C1 segment of cervical spinal cord (tissue), 14 donors: ENCODE results near the gene GRIFIN.
"Not testable (repeated sequence)": the region's sequence is repeated elsewhere in the genome, so short reads cannot be mapped to it uniquely, and the experiment has no call there.

ENCODE experiments used
- DNase-seq, 14 donors: peaks; one replicate each; lab custom pipeline; 2025; lab: John Stamatoyannopoulos, UW

The GRIFIN gene

DNA sequence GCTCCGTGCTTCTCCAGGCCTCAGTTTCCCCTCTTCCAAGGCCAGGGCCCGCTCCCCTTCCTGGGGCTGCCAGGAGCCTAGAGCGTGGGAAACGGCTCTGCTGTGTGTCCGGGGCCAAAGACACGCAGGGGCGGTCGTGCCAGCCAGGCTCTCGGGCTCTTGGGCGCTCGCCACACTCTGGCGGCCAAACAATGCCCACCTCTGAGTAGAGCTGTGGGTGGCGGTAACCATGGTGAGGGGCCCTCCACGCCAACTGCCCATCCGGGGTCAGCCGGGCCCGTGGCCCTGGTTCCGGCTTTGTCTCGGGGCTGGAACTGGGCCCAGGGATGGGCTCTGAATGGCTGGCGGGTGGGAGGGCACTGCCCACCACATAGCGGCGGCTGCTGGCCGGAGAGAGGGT, 16.0 kb downstream of the GRIFIN start:
- peak in 10 of 14 donors; percentile 45 to 94 (median 76) for DNase-seq

- DNase-seq = peak in 3 of 14 donors; percentile 53 to 57 (median 54)
These were observed 16.5 kb downstream of the GRIFIN start for GRCh38 chr7:2459674-2460073.

DNA sequence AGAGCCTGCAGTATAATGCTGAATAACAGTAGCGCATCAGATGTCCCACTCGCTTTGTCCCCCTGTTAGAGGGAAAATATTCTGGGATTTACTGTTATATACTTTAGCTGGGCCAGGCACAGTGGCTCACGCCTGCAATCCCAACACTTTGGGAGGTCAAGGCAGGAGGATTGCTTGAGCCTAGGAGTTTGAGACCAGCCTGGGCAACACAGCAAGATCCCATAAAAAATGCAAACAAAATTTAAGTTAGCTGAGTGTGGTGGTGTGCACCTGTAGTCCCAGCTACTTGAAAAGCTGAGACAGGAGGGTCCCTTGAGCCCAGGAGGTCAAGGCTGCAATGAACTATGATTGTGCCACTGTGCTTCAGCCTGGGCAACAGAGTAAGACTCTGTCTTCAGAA, 22.3 kb downstream of the GRIFIN start:
- DNase-seq = not testable (repeated sequence)

DNA sequence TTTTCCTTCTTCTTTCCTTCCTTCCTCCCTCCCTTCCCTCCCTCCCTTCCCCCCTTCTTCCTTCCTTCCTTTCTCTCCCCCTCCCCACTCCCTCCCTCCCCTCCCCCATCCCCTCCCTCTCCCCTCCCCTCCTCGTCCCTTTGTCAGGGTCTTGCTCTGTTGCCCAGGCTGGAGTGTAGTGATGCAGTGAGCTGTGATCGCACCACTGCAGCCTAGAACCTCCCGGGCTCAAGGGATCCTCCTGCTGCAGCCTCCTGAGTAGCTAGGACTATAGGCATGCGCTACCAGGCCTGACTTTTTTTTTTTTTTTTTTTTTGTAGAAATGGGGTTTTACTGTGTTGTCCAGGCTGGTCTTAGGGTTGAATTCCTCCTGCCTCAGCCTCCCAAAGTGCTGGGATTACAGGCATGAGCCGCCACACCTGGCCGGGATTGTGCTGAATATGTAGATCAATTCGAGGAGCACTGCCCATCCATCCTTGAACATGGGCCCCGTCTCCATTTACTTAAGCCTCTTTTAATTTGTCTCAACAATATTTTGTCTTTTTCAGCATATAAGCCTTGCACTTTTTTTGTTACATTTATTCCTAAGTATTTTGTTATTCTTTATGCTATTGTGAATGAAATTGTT, 23.4 kb downstream of the GRIFIN start:
- DNase-seq = no peak

- DNase-seq = peak in 4 of 14 donors; percentile 28 to 60 (median 53)
These were observed 24.1 kb downstream of the GRIFIN start for GRCh38 chr7:2452074-2452507.

DNA sequence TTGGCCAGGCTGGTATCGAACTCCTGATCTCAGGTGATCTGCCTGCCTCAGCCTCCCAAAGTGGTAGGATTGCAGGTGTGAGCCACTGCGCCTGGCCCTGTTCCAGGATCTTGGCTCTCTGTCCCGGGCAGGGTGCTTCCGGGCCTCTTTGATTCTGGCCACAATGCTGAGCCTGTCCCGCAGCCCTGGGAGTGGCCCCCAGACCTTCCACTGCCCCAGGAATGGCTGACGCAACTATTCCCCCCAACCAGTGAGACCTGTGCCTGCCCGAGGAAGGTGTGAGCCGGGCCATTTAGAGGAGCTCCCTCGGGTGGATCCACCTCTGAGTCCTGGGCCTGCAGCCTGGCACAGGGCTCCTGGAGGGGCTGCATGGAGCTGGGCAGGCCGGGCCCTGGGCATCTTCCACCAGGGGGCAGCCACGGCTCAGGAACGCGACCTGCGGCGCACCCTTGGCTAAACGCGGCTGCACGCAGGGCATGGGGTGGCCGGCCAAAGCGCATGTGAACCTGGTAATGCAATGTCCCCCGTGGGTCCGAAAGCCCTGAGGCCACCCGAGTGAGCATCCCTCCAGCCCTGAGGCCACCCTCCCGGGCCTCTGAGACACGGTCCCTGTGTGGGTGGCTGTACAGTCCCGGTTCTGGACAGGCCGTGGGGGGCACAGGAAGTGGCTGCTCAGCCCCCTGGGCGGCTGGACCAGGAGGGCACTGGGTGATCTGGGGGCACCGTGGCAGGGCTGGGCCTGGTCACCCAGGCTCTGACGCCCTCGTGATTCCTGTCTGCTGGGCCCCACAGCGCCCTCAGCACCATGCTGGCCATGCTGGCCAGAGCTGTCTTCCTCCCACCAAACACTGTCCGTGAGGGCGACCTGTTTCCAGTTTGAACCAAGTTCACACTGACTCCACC, 24.8 kb downstream of the GRIFIN start:
- peak in 12 of 14 donors; percentile 42 to 86 (median 64) for DNase-seq

DNA sequence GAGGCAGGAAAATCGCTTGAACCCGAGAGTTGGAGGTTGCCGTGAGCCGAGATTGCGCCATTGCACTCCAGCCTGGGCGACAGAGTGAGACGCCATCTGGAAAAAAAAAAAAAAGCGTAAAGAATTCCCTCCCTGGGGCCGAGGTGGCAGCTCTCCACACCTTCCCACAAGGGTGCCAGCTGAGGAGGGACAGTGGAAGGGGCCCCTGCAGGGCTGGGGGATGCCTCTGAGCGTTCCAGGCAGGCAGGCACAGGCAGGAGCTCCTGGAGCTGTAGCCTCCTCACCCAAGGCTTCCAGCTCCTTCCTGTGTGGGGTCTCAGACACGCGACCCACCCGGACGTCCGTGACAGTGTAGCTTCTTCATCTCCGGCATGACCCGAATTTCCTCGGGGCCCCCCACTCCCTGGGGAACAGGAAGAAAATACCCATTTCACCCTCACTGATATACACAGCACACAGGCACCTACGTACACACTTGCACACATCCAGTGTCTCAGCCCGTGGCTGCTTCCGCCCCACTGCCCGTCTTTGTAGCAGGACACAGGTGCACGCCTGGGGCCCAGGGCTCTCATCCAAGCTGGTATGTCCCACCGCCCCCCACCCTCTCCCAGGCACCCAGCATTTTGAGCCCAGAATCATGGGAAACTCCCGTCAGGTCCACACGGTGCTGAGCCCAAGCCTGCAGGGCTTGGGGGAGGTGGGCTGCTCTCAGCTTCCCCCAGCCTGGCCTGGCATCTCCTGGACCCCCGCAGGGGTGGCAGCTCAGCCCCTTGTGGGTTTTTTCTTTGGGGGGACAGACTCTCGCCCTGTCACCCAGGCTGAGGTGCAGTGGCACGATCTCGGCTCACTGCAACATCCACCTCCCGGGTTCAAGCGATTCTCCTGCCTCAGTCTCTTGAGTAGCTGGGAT, 25.7 kb downstream of the GRIFIN start:
- no peak for DNase-seq

DNA sequence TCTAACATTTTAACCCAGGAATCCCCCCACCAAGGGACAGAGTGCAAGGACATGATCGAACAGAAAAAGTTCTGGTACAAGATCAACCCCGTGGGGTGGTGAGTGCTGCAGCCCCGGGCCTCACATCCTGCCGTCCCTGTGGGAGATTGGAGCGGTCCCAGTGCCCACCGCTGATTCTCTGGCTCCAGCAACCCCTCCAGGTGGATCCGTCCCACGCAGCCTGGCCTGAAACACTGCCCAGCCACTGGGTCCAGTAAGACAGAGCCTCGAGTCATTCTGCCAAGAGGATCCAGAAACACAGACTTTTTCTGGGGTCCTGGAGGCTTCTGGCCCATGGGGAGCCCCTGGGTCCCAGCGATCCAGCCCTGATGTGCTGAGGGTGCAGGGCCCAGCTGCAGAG, 29.5 kb downstream of the GRIFIN start:
- DNase-seq = peak in 1 of 14 donors; percentile 72

DNA sequence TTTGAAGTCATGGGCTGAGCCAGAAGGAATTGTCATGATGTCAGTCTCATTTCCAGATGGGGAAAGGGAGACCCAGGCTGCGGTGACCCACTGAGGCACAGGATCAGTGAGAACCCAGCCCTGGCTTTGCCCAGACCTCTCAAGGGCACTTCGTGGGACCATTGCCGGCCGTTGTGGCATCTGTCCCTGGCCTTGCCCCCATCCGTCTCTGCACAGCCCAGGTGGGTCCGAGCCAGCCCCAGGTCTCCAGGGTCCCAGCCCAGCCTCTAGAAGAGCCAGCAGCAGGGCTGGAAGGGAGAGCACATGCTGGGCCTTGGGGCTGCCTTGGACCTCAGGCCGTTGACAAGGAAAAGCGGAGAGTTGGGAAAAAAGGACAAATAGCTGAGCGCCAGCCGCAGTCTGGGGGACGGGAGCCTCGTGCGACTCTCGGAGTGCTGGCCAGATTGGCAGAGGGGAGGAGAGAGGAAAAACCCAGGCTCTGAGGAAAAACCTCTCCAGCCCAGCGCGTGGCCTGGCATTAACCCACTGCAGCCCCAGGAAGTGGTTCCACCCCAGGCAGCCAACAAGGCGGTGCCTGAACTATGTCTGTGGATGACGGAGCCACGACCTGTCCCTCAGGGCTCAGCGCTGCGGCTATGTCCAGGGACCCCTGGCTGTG, 30.2 kb downstream of the GRIFIN start:
- DNase-seq = peak in 8 of 14 donors; percentile 23 to 74 (median 50)

DNA sequence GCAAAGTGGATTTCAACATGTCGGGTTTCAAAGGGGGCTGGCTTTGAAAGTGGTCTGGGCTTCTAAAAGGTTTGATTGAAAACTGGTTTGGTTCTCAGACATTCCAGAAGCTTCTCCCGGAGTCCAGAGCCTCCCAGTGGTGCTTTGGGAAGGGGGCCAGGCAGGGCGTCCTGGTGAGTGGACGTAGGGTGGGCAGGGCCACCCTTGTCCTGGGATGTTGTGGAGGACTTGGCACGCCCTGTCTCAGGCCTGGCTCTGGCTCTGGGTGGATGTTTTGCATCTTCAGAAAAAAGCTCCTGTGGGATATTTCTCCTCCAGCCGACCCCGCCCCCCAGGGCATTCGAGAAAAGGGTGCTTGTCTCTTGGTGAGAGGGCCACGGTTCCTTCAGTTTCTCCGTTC, 31.2 kb downstream of the GRIFIN start:
- peak in 6 of 14 donors; percentile 13 to 49 (median 22) for DNase-seq

GRCh38 chr7:2444476-2444875, 31.7 kb downstream of the GRIFIN start:
- DNase-seq = peak in 8 of 14 donors; percentile 8 to 53 (median 32)

GRCh38 chr7:2443491-2443890, 32.7 kb downstream of the GRIFIN start:
- no peak for DNase-seq

- no peak for DNase-seq
These were observed 34.7 kb downstream of the GRIFIN start for GRCh38 chr7:2441430-2442058.

DNA sequence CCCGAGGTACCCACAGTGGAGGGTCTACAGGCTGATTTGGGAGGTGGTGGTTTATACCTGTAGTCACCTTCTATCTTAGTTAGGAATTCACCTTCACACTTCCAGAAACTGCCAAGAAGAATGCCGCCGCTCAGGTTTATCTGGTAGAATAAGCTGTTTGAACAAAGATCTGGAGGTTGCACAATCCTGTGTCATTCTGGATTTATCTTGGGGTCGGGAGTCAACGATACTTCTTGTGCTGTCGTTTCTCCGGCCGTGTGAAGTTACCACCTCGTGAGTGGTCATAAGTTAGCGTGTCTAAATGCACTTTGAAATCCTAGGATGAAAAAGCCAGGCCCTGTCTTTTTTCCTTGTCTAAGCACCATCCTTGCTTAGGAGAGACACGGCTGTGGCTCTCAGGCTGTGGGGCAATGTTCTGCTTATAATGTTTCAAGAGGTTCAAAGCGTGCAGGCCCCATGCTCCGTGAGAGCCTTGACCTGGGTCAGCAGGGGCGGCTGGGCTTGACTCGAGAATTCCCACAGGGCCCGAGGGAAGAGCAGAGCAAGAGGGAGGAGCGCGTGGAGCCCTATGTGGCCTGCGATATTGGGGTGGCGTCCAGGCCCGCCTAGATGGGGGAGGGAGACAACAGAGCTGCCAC, 35.5 kb downstream of the GRIFIN start:
- no peak for DNase-seq

DNA sequence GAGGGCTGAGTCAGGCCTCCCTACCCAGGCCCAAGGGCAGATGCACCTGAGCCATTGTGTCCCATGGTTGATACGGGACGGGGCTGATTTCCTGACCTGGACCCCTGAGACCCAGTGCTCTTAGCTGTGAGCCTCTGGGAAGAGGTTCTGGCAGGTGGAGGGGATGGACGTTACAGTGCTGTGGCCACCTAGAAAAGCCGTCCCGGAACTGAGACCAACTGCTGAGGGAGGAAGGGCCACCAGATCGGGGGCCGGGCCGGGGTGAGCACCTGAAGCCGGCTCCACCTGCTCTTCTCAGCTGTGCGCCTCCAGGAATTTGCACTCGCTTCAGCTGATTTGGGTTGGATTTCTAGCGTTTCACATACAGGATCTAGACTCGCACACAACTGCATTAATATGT, 37.4 kb downstream of the GRIFIN start:
- DNase-seq = no peak

- DNase-seq = no peak
These were observed 38.0 kb downstream of the GRIFIN start for GRCh38 chr7:2438186-2438585.

- no peak for DNase-seq
These were observed 38.6 kb downstream of the GRIFIN start for GRCh38 chr7:2437537-2438148.

DNA sequence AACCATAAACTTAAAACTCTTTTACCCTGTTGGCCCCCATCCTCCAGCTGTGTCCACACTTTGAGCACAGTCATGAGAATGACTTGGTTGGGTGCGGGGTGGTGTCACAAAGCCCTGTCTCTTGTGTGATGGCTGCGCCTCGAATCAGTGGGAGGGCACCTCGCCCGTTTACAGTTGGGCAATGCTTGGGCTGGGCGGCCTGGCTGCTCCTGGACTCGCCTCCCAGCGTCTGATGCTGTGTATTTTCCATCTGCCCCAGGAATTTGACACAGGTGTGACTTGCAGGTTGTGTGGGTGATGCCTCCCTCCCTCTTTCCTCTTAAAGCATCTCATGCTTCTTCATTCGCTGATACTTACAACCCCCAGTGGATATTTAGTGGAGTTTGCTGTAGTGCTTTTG, 39.1 kb downstream of the GRIFIN start:
- peak in 2 of 14 donors; percentile 10 to 27 for DNase-seq

DNA sequence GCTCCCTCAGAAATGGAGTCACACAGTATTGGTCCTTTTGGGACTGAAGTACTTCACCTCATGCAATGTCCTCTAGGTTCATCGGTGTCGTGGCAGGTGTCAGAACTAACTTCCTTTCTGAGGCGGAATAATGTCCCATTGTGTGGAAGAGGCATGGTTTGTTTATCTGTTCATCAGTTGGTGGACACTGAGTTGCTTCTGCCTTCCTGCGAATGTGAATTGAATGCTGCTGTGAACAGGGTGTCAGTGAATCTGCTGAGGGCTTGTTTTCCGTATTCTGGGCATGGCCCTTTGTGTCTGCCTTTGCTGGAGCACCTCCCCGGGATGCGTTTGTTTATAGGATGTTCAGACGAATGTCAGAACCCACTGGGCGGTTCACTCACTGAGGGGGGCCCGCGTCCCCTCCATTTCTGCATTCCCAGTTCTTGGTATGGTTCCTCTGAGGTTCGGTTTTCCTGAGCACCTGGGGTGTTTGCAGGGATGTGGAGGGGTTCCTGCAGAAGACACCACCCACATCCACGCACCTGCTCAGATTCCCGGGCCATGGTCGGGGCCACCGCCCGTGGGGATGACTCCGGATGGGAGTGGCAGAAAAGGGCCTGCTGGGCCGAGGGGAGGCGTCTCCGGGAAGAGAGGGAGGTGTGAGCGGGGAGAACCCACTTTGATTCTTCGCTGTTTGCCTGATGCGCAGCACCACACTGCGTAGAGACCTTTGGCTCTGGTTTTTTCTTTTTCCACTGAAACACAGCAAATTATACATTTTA, 39.7 kb downstream of the GRIFIN start:
- DNase-seq = peak in 2 of 14 donors; percentile 10 to 31
